ENCODE data around the gene HIC2.
"Not testable (repeated sequence)": the region's sequence is repeated elsewhere in the genome, so short reads cannot be mapped to it uniquely, and the experiment has no call there.

HIC2 gene, protein sequence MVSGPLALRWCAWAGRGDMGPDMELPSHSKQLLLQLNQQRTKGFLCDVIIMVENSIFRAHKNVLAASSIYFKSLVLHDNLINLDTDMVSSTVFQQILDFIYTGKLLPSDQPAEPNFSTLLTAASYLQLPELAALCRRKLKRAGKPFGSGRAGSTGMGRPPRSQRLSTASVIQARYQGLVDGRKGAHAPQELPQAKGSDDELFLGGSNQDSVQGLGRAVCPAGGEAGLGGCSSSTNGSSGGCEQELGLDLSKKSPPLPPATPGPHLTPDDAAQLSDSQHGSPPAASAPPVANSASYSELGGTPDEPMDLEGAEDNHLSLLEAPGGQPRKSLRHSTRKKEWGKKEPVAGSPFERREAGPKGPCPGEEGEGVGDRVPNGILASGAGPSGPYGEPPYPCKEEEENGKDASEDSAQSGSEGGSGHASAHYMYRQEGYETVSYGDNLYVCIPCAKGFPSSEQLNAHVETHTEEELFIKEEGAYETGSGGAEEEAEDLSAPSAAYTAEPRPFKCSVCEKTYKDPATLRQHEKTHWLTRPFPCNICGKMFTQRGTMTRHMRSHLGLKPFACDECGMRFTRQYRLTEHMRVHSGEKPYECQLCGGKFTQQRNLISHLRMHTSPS

DNA sequence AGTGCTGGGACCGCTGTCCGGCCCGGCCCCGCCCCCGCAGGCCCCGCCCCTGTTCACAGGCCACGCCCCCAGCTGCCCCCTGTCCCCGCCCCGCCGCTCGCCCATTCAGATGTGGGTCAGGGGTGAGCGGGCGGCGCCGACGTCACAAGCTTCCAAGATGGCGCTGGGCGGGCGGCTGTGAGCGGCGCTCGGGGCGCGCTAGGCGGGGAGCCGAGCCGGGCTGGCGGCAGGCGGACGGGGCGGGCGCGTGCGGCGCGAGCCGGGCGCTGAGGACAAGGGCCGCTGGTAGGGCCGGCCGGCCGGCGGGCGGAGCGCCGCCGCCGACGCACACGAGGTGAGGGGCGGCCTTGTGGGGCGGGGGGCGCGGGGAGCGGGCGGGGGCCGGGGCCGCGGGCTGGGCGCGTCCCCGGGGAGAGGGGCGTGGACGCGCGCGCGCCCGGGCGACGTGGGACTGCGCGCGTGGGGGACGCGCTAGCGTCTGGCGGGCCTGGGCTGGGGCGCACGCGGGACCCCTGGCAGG is at the start of gene HIC2:
Gene HIC2 (plus strand): TSS at position 145 of the 520 bp plus-strand sequence. CDS start 25,461 bp downstream, outside the sequence.
- H3K27ac ChIP-seq (ENCODE audit: low read length); H3K9me3 ChIP-seq (ENCODE audit: control insufficient read depth, low read depth, low read length); H3K27me3 ChIP-seq (ENCODE audit: control insufficient read depth, insufficient read depth, low read length); H3K36me3 ChIP-seq (ENCODE audit: control insufficient read depth, low read depth, low read length); H3K4me1 ChIP-seq (ENCODE audit: control insufficient read depth, low read depth, low read length); H3K4me3 ChIP-seq (ENCODE audit: low read length); H3K9ac ChIP-seq (ENCODE audit: low read length): not testable (repeated sequence)

DNA sequence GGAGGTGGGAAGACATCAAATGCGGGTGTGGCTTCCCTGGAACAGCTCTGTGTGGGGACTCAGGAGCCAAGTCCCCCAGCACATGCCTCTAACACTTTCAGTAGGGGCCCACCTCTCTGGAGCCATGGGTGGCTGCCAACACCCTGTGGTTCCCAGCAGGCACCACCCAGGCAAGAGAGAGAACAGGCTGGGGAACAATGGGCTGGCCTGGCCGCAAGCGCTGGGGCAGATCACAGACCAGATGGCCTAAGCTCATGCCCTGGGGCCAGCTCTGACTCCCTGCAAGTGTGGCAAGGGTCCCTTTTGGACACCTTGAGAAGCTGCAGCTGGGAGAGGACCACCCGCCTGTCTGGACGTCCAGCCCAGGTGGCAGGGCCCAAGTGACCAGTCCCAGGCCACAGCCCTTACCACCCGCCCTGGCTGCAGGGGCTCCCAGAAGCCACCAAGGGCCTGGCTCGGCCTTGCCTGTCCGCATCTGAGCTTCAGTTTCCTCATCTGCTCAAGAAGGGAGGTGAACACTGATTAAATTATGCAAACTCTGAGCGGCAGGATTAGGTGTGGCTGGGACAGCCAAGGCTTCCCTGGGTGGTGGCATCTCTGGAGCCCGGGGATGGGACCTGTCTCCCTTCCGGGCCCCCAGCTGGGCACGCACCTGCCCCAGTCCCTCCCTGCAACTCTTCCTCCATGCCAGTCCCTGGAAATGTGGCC is 48.4 kb upstream of the HIC2 start:
- not testable (repeated sequence) for H3K36me3 ChIP-seq (ENCODE audit: control insufficient read depth, low read depth, low read length)

DNA sequence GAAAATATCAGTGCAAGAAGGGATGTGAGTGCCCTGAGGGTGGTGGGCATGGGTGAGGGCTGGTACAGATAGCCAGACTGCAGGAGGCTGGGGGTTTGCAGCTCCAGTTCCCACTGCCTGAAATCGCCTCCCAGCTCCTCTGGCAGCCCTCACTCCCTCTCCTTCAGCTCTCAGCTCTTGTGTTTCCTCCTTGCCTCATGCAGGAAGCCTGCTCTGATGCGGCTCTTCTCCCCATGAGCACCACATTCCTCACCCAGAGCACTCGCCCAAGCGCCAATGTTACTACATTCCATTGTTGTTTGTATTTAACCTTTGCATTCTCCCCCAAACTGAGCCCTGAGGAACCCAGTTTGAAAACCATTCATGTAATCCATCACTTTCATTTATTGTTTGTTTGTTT is 41.3 kb upstream of the HIC2 start:
- not testable (repeated sequence) for H3K36me3 ChIP-seq (ENCODE audit: control insufficient read depth, low read depth, low read length); H3K27ac ChIP-seq (ENCODE audit: low read length); H3K4me3 ChIP-seq (ENCODE audit: low read length); H3K9me3 ChIP-seq (ENCODE audit: control insufficient read depth, low read depth, low read length); H3K4me1 ChIP-seq (ENCODE audit: control insufficient read depth, low read depth, low read length); H3K9ac ChIP-seq (ENCODE audit: low read length); H3K27me3 ChIP-seq (ENCODE audit: control insufficient read depth, insufficient read depth, low read length)

More for the DNA sequence above, 48.4 kb upstream of the HIC2 start:
- not testable (repeated sequence) for H3K27me3 ChIP-seq (ENCODE audit: control insufficient read depth, insufficient read depth, low read length); H3K4me3 ChIP-seq (ENCODE audit: low read length); H3K4me1 ChIP-seq (ENCODE audit: control insufficient read depth, low read depth, low read length); H3K27ac ChIP-seq (ENCODE audit: low read length); H3K9ac ChIP-seq (ENCODE audit: low read length); H3K9me3 ChIP-seq (ENCODE audit: control insufficient read depth, low read depth, low read length)

DNA sequence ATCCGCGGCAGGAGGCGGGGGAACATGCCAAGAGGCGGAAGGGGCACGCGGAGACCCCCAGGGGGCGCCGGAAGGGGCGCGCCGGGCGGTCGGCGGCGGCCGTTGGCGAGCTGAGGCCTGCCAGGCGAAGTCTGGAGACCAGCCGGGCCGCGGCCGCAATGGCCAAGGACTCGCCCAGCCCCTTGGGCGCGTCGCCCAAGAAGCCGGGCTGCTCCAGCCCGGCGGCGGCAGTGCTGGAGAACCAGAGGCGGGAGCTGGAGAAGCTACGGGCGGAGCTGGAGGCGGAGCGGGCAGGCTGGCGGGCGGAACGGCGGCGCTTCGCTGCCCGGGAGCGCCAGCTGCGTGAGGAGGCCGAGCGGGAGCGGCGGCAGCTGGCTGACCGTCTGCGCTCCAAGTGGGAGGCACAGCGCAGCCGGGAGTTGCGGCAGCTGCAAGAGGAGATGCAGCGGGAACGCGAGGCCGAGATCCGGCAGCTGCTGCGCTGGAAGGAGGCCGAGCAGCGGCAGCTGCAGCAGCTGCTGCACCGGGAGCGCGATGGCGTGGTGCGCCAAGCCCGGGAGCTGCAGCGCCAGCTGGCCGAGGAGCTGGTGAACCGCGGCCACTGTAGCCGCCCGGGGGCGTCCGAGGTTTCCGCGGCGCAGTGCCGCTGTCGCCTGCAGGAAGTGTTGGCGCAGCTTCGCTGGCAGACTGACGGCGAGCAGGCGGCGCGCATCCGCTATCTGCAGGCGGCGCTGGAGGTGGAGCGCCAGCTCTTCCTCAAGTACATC is 33.3 kb upstream of the HIC2 start, which contains the start of gene RIMBP3B:
Gene RIMBP3B (plus strand): TSS at position 51 of the 767 bp plus-strand sequence. CDS start 108 bp downstream, at position 159.
- H3K9ac ChIP-seq (ENCODE audit: low read length); H3K9me3 ChIP-seq (ENCODE audit: control insufficient read depth, low read depth, low read length); H3K27me3 ChIP-seq (ENCODE audit: control insufficient read depth, insufficient read depth, low read length); H3K36me3 ChIP-seq (ENCODE audit: control insufficient read depth, low read depth, low read length); H3K4me1 ChIP-seq (ENCODE audit: control insufficient read depth, low read depth, low read length); H3K4me3 ChIP-seq (ENCODE audit: low read length); H3K27ac ChIP-seq (ENCODE audit: low read length): not testable (repeated sequence)

DNA sequence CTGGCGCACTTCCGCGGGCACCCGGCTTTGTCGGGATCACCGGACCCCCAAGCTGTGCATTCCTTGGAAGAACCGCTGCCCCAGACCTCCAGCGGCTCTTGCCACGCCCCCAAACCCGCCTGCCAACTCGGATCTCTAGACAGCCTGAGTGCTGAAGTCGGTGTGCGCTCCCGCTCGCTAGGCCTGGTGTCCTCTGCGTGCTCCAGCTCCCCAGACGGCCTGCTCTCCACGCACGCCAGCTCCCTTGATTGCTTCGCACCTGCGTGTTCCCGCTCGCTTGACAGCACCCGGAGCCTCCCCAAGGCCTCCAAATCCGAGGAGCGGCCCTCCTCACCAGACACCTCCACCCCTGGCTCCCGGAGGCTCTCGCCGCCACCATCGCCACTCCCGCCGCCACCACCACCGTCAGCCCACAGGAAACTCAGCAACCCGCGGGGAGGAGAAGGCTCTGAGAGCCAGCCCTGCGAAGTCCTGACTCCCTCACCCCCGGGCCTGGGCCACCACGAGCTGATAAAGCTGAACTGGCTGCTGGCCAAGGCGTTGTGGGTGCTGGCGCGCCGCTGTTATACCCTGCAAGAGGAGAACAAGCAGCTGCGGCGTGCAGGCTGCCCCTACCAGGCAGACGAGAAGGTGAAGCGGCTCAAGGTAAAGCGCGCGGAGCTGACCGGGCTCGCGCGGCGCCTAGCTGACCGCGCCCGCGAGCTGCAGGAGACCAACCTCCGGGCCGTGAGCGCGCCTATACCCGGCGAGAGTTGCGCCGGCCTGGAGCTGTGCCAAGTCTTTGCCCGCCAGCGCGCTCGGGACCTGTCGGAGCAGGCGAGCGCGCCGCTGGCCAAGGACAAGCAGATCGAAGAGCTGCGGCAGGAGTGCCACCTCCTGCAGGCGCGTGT is 32.5 kb upstream of the HIC2 start:
- not testable (repeated sequence) for H3K9me3 ChIP-seq (ENCODE audit: control insufficient read depth, low read depth, low read length); H3K9ac ChIP-seq (ENCODE audit: low read length); H3K36me3 ChIP-seq (ENCODE audit: control insufficient read depth, low read depth, low read length); H3K4me3 ChIP-seq (ENCODE audit: low read length); H3K4me1 ChIP-seq (ENCODE audit: control insufficient read depth, low read depth, low read length); H3K27me3 ChIP-seq (ENCODE audit: control insufficient read depth, insufficient read depth, low read length); H3K27ac ChIP-seq (ENCODE audit: low read length)

DNA sequence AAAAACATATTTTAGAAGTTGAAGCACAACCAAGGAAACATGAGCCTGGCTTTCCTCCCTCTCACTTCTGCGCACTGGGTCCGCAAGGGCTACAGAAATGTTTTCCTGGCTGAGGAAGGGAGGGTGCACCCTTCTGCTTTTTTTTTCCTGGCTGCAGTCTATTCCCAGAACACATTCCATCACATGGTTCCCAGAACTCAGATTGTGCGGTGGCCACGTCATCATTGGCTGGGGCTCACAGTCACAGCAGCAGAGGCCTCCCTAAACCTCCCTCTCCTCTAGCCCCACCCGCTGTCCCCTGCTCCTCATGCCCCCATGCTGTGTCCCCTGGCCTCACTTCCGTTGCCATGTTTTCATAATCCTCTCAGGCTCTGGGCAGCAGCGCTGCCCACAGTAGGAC is 27.7 kb upstream of the HIC2 start:
- not testable (repeated sequence) for H3K9ac ChIP-seq (ENCODE audit: low read length); H3K27me3 ChIP-seq (ENCODE audit: control insufficient read depth, insufficient read depth, low read length); H3K4me3 ChIP-seq (ENCODE audit: low read length); H3K4me1 ChIP-seq (ENCODE audit: control insufficient read depth, low read depth, low read length); H3K36me3 ChIP-seq (ENCODE audit: control insufficient read depth, low read depth, low read length); H3K27ac ChIP-seq (ENCODE audit: low read length); H3K9me3 ChIP-seq (ENCODE audit: control insufficient read depth, low read depth, low read length)

DNA sequence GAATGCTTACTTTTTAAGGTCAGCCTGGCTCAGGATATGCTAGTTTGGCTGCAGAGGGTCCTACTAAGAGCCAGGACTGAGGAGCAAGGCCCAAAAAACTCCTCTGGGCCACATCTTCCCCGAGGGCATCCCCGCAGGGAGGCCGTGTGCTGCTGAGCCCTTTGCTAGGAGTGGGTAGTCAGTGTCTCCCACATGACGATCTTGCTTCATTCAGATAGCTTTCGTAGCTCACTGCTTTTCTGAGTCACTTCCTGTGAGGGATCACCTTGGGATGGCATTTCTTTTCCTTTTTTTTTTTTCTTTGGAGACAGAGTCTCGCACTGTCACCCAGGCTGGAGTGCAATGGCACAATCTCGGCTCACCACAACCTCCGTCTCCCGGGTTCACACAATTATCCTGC is 27.2 kb upstream of the HIC2 start:
- H3K27ac ChIP-seq (ENCODE audit: low read length); H3K27me3 ChIP-seq (ENCODE audit: control insufficient read depth, insufficient read depth, low read length); H3K4me1 ChIP-seq (ENCODE audit: control insufficient read depth, low read depth, low read length); H3K4me3 ChIP-seq (ENCODE audit: low read length); H3K36me3 ChIP-seq (ENCODE audit: control insufficient read depth, low read depth, low read length); H3K9me3 ChIP-seq (ENCODE audit: control insufficient read depth, low read depth, low read length); H3K9ac ChIP-seq (ENCODE audit: low read length): not testable (repeated sequence)

DNA sequence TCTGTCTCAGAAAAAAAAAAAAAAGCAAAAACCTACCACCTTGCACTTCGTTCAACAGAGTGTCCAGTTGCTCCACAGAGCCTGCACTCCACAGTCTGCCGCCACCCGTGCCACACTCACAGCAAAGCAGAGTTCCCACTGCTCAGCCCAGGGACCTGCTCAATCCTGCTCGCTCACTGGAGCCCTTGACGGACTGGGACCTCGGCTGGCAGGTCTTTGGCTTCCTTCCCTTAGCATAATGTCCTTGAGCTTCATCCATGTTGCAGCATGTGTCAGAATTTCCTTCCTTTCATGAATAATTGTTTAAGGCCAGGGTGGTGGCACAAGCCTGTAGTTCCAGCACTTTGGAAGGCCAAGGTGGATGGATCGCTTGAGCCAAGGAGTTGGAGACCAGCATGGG is 22.6 kb upstream of the HIC2 start:
- H3K9me3 ChIP-seq (ENCODE audit: control insufficient read depth, low read depth, low read length); H3K4me1 ChIP-seq (ENCODE audit: control insufficient read depth, low read depth, low read length); H3K27ac ChIP-seq (ENCODE audit: low read length): not testable (repeated sequence)

DNA sequence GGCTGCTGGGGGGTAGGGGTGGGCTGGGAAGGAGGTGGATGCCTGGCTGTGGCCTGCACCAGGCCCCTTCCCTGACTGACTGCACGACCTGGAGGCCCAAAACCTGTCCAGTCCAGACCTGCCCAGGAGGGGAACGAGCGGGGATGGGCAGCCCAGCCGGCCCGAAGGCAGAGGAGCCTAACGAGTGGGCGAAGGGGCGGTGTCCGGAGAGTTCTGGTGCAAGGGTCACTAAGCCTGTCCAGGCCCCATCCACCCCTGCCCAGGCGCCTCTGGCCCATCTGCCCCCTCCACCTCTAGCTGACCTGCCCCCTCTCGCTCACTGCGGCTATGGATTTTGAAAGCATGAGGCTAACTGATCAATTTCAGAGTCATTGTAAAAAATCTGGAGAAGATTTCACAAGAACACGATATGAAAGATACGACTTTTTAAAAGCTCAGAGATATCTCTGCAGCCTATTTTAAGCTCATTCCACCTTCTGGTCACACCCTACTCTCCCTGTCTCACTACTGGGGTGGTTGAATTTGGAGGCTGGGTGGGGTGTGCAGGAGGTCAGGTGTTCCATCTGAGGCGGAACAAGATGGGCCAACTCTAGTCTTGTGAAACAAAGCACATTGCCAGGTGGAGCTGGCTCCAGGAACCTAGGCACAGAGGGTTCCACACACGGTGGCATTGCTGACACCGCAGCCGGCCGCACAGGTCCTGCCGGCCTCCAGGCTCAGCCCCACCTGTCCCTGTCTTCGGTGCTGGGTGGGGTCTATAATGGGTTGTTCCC is 15.8 kb upstream of the HIC2 start:
- H3K36me3 ChIP-seq (ENCODE audit: control insufficient read depth, low read depth, low read length); H3K4me1 ChIP-seq (ENCODE audit: control insufficient read depth, low read depth, low read length); H3K9me3 ChIP-seq (ENCODE audit: control insufficient read depth, low read depth, low read length); H3K27ac ChIP-seq (ENCODE audit: low read length); H3K27me3 ChIP-seq (ENCODE audit: control insufficient read depth, insufficient read depth, low read length); H3K9ac ChIP-seq (ENCODE audit: low read length); H3K4me3 ChIP-seq (ENCODE audit: low read length): not testable (repeated sequence)

More for the DNA sequence above, 22.6 kb upstream of the HIC2 start:
- H3K27me3 ChIP-seq (ENCODE audit: control insufficient read depth, insufficient read depth, low read length); H3K36me3 ChIP-seq (ENCODE audit: control insufficient read depth, low read depth, low read length); H3K4me3 ChIP-seq (ENCODE audit: low read length); H3K9ac ChIP-seq (ENCODE audit: low read length): not testable (repeated sequence)

DNA sequence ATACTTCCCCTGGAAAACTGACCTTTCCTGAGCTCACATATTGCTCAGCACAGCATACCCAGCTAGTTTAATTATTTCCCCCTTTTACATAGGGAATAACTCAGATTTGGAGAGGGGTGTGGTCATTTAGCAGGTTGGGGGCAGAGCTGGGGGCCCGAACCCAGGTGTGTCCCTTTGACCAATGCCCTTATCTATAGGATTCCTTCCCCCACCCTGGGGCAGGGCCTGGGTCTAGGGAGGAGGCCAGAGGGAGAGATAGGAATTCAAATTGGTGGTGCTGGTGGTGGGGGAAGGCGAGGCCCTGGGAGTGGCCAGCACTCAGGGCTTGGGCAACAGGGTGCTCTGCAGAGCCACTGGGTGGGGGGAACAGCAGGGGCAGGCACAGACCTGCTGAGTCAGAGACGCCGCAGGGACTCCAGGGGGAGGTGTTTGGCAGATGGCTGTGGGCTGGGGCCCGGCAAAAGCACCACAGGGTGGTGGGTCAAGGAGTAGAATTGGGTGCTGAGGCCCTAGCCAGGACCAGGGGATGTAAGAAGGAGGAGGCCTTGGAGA is 14.3 kb upstream of the HIC2 start:
- H3K36me3 ChIP-seq (ENCODE audit: control insufficient read depth, low read depth, low read length); H3K9me3 ChIP-seq (ENCODE audit: control insufficient read depth, low read depth, low read length); H3K27me3 ChIP-seq (ENCODE audit: control insufficient read depth, insufficient read depth, low read length); H3K4me3 ChIP-seq (ENCODE audit: low read length); H3K27ac ChIP-seq (ENCODE audit: low read length); H3K9ac ChIP-seq (ENCODE audit: low read length); H3K4me1 ChIP-seq (ENCODE audit: control insufficient read depth, low read depth, low read length): not testable (repeated sequence)

Measured in iPS-18a (cell line).